ENCODE results near the gene NTSR1.

NTSR1 gene

DNA sequence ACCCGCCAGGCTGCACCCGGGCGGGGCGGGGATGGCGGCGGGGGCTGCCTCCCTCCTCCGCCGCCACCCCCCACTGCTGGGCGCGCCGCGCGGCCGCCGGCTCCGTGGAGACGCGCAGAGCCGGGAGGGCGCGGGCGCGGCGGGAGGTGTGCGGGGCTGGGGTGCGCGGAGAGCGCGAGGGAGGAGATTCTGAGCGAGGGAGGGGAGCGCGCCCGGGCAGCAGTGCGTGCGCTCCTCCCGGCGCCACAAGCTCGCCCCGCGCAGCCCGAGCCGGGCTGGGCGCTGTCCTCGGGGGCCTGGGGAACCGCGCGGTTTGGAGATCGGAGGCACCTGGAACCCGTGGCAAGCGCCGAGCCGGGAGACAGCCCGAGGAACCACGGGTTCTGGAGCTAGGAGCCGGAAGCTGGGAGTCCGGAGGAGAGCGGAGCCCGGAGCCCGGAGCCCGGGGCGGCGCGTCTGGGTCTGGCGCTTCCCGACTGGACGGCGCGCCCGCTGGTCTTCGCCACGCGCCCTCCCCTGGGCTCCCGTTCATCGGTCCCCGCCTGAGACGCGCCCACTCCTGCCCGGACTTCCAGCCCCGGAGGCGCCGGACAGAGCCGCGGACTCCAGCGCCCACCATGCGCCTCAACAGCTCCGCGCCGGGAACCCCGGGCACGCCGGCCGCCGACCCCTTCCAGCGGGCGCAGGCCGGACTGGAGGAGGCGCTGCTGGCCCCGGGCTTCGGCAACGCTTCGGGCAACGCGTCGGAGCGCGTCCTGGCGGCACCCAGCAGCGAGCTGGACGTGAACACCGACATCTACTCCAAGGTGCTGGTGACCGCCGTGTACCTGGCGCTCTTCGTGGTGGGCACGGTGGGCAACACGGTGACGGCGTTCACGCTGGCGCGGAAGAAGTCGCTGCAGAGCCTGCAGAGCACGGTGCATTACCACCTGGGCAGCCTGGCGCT lies at the start of gene NTSR1:
NTSR1 (plus strand) TSS at position 246 of the 946 bp plus-strand sequence; CDS start at position 618, 372 bp downstream.
- TF ChIP-seq, protein P1, sequence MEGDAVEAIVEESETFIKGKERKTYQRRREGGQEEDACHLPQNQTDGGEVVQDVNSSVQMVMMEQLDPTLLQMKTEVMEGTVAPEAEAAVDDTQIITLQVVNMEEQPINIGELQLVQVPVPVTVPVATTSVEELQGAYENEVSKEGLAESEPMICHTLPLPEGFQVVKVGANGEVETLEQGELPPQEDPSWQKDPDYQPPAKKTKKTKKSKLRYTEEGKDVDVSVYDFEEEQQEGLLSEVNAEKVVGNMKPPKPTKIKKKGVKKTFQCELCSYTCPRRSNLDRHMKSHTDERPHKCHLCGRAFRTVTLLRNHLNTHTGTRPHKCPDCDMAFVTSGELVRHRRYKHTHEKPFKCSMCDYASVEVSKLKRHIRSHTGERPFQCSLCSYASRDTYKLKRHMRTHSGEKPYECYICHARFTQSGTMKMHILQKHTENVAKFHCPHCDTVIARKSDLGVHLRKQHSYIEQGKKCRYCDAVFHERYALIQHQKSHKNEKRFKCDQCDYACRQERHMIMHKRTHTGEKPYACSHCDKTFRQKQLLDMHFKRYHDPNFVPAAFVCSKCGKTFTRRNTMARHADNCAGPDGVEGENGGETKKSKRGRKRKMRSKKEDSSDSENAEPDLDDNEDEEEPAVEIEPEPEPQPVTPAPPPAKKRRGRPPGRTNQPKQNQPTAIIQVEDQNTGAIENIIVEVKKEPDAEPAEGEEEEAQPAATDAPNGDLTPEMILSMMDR (IDR thresholded peaks at IDR 0.05): no peak
- no peak for DNase-seq (ENCODE audit: low spot score)

DNA sequence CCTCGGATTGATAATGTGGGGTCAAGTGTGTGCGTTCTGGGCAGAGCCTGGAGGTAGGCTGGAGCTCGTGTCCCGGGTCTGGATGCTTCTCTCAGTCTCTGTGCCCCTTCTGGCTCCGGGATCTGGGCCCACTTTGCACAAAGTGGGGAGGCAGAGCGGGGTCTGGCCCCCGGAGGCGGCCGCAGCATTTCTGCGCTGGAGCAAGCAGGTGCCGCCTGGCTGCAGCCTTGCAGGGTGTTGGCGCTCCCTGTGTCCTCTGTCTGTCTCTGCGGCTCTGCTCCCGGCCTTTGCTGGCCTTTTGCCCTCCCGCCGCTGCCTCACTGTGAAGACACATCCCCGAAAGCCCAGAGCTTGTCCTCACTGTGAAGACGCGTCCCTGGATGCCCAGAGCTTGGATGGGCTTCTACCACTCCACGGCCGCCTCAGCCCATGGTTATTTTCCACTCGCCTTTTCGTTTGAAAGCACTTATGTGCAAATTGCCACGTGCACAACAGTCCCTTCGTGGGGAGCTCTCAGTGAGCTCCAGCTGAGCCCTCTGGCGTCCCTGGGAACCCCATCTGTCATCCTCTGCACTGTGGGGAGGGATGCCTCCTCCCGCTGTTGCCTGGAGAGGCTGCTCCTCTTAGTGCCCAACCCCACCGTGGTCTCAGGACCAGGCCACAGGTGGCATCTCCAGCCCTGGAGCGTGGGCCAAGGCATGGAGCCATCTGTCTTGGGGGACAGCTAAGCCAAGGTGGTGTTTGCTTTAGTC lies 49.0 kb upstream of the NTSR1 start:
- TF ChIP-seq, protein P1 (IDR thresholded peaks at IDR 0.05): no peak
- DNase-seq (ENCODE audit: low spot score): no peak
- Histone ChIP-seq H3K27ac (no peak overlapping the region), H3K4me3 (no peak overlapping the region)

More for the DNA sequence above, at the start of gene NTSR1:
- Histone ChIP-seq H3K4me3 (no peak within 1 kb of the TSS), H3K27ac (no peak within 1 kb of the TSS)

- Histone ChIP-seq H3K27ac (no peak overlapping the region), H3K4me3 (no peak overlapping the region)
- DNase-seq (ENCODE audit: low spot score): no peak
- TF ChIP-seq, protein P1 (IDR thresholded peaks at IDR 0.05): no peak
Observed at GRCh38 chr20:62660240-62660615, 48.4 kb upstream of the NTSR1 start.

DNA sequence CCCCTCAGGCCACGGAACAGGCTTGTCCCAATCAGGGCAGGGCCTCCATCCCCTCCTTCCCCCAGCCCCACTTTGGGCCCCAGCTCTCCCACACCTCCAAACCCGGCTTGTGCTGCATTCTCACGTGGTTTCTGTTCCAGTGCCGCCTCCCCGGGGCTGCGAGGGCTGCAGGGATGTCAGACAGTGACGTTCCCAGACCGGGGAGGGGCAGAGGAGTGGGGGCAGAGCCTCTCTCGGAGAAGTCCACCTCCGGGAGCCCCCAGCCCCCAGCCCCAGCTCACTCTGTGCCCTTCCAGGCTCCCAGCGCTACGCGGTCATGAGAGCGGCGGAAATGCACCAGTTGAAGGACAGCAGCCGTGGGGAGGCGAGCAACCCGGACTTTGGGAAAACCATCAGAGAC lies 47.9 kb upstream of the NTSR1 start:
- DNase-seq (ENCODE audit: low spot score): no peak
- TF ChIP-seq, protein P1 (IDR thresholded peaks at IDR 0.05): no peak
- H3K4me3 ChIP-seq: no peak overlapping the region
- no peak overlapping the region for H3K27ac ChIP-seq

DNA sequence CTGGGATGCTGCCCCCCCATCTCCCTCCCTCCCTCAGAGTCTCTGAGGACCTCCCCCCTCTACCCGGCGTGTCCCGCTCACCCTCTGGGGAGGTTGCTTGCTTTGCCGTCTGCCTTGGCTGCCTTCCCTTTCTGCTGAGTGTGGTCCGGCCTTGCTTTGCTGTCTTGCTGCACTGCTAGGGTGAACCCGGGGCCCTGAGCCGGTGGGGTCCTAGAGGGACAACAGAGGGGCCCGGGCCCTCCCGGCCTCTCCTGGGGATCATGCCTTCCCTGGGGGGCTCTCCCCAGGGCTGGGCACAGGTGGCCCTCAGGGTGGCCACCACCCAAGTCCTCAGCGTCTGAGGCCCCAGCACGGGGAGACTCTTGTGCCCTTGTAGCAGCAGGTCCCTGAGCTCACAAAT lies 47.0 kb upstream of the NTSR1 start:
- Histone ChIP-seq H3K27ac (no peak overlapping the region), H3K4me3 (no peak overlapping the region)
- TF ChIP-seq, protein P1 (IDR thresholded peaks at IDR 0.05): no peak
- no peak for DNase-seq (ENCODE audit: low spot score)

GRCh38 chr20:62662422-62662821 lies 46.2 kb upstream of the NTSR1 start:
- TF ChIP-seq, protein P1 (IDR thresholded peaks at IDR 0.05): no peak
- no peak for DNase-seq (ENCODE audit: low spot score)
- Histone ChIP-seq H3K27ac (peak overlapping the region in 1 of 2 donors; percentile 47), H3K4me3 (no peak overlapping the region)

All from coronary artery (tissue), 2 donors.